HG02852 (cell line): ENCODE results near the gene SNX4.
"Not testable (repeated sequence)": the region's sequence is repeated elsewhere in the genome, so short reads cannot be mapped to it uniquely, and the experiment has no call there.

ENCODE experiments used
- ATAC-seq: cut with Tn5 transposase; IDR thresholded peaks from one replicate; pipeline ENCODE4 v1.9.1; 2021; ENCODE audit warnings: mild to moderate bottlenecking, moderate library complexity; ENCODE audit not compliant: unreplicated experiment

SNX4 gene

GRCh38 chr3:125406070-125406469 is 113.9 kb downstream of the SNX4 start:
- ATAC-seq: no peak

- not testable (repeated sequence) for ATAC-seq
These were observed 114.5 kb downstream of the SNX4 start for GRCh38 chr3:125405515-125405914.

- ATAC-seq: no peak
These were observed 116.2 kb downstream of the SNX4 start for GRCh38 chr3:125403789-125404188.

- ATAC-seq: no peak
These were observed 117.4 kb downstream of the SNX4 start for GRCh38 chr3:125402639-125403038.

- ATAC-seq: no peak
These were observed 118.6 kb downstream of the SNX4 start for GRCh38 chr3:125401402-125401801.

- no peak for ATAC-seq
These were observed 121.0 kb downstream of the SNX4 start for GRCh38 chr3:125398952-125399351.
